Gastrocnemius medialis (tissue), 4 donors: Measurements from ENCODE around the gene EDC3. TPM values are rescaled to one million over a fixed set of nuclear protein-coding genes. Genes with fewer than 3 reads are reported as not detected.
A peak's percentile ranks its signal among the peaks of the same experiment; 100 is the strongest.

Experiments used
- ATAC-seq, 2 donors: fragments of 150-250 bp; one replicate each; pipeline ENCODE4 v1.9.1; 2016
- DNase-seq, 2 donors: peaks; one replicate each; pipeline ENCODE4 v3.0.0-alpha.2; 2019
- H3K27ac ChIP-seq, 4 donors: fragments of 200-600 bp; sonication (generic); 1 replicate in 1 of 4; 2 replicates in 3 of 4; pipeline ENCODE4 v1.5.1; 2016 to 2018; ENCODE audit warnings: mild to moderate bottlenecking in 2 of 4, moderate library complexity in 1 of 4
- H3K27me3 ChIP-seq, 3 donors: fragments of 200-600 bp; sonication (generic) in 2 of 3; 1 replicate in 1 of 3; 2 replicates in 2 of 3; pipeline versions ENCODE4 v1.5.1 to v1.6.0; 2016 to 2019; ENCODE audit warnings: mild to moderate bottlenecking in 1 of 3, moderate library complexity in 1 of 3
- H3K36me3 ChIP-seq, 2 donors: fragments of 200-600 bp; sonication (generic) in 1 of 2; one replicate each; pipeline ENCODE4 v1.5.1; 2017 to 2018
- H3K4me1 ChIP-seq, 2 donors: fragments of 200-600 bp; sonication (generic) in 1 of 2; one replicate each; pipeline ENCODE4 v1.5.1; 2016 to 2017; ENCODE audit warnings: mild to moderate bottlenecking in 2 of 2
- H3K4me3 ChIP-seq, 4 donors: fragments of 200-600 bp; sonication (generic) in 3 of 4; 1 replicate in 1 of 4; 2 replicates in 3 of 4; pipeline ENCODE4 v1.5.1; 2016 to 2019; ENCODE audit warnings: mild to moderate bottlenecking in 2 of 4
- H3K9me3 ChIP-seq, 3 donors: fragments of 200-600 bp; sonication (generic) in 2 of 3; 1 replicate in 1 of 3; 2 replicates in 2 of 3; pipeline ENCODE4 v1.5.1; 2016 to 2019
- POLR2A ChIP-seq, 2 donors: fragments of 450-650 bp; IDR thresholded peaks; one replicate each; pipeline ENCODE4 v1.6.1; 2017; ENCODE audit warnings: antibody characterized with exemption in 2 of 2, mild to moderate bottlenecking in 2 of 2, moderate library complexity in 2 of 2
- in situ Hi-C, 4 donors: fragments of 200-750 bp; cut with MboI; loops; one replicate each; pipeline versions ENCODE4 v1.15.0 to v1.8.0; 2017; ENCODE audit warnings: low sequenced_read_pairs in 4 of 4
- intact Hi-C: fragments of 100-400 bp; cut with DNase I; formaldehyde crosslinking; loops from one replicate; pipeline ENCODE4 v1.15.1; 2023; ENCODE audit warnings: low total_unique reads
- total RNA-seq, 4 donors: library from RNA; depleted of rRNA; stranded (reverse); fragments of >200 nt; gene quantifications; one replicate each; pipeline versions ENCODE4 v1.1.0 to v1.2.3, GENCODE V29; 2016
- TF ChIP-seq, protein P1 (sequence below), 5 experiments: fragments of 450-650 bp in 3 of 5; fragments of 200-600 bp in 2 of 5; sonication (generic) in 2 of 5; IDR thresholded peaks in 4 of 5; conservative IDR thresholded peaks in 1 of 5; 1 replicate in 4 of 5; 2 replicates in 1 of 5; pipeline ENCODE4 v1.5.1; 2016 to 2019; ENCODE audit warnings: antibody characterized with exemption in 5 of 5, mild to moderate bottlenecking in 3 of 5, moderate library complexity in 3 of 5

EDC3 gene
- total RNA-seq, 4 donors from 2014 or later = 7.9 to 19.4 (median 11.6) TPM

GRCh38 chr15:74648051-74648842, 47.6 kb downstream of the EDC3 start:
- H3K27me3 ChIP-seq = no peaks in the 10 kb centered on the region
- in situ Hi-C loops = loop anchor here in 3 of 4 donors (25.0 kb wide), 1 partner anchor 289 kb away; the partner anchor contains the start of gene COX5A (in 3 of the 3)
- no peak overlapping the region for H3K27ac ChIP-seq
- ATAC-seq (no peak), DNase-seq (no peak)
- no peaks in the 10 kb centered on the region for H3K9me3 ChIP-seq
- H3K4me1 ChIP-seq = peaks cover 49 to 60% of the 10 kb centered on the region in 2 donors
- H3K4me3 ChIP-seq = no peak overlapping the region
- TF ChIP-seq, protein P1, sequence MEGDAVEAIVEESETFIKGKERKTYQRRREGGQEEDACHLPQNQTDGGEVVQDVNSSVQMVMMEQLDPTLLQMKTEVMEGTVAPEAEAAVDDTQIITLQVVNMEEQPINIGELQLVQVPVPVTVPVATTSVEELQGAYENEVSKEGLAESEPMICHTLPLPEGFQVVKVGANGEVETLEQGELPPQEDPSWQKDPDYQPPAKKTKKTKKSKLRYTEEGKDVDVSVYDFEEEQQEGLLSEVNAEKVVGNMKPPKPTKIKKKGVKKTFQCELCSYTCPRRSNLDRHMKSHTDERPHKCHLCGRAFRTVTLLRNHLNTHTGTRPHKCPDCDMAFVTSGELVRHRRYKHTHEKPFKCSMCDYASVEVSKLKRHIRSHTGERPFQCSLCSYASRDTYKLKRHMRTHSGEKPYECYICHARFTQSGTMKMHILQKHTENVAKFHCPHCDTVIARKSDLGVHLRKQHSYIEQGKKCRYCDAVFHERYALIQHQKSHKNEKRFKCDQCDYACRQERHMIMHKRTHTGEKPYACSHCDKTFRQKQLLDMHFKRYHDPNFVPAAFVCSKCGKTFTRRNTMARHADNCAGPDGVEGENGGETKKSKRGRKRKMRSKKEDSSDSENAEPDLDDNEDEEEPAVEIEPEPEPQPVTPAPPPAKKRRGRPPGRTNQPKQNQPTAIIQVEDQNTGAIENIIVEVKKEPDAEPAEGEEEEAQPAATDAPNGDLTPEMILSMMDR (IDR thresholded peaks at IDR 0.05 in 4 of 5, conservative IDR thresholded peaks at IDR 0.05 in 1 of 5) = no peak
- no peak for TF ChIP-seq POLR2A (IDR thresholded peaks at IDR 0.05)
- intact Hi-C loops = no loop called here
- no peaks in the 10 kb centered on the region for H3K36me3 ChIP-seq

- TF ChIP-seq, protein P1 (IDR thresholded peaks at IDR 0.05 in 4 of 5, conservative IDR thresholded peaks at IDR 0.05 in 1 of 5) = no peak
- no peak for TF ChIP-seq POLR2A (IDR thresholded peaks at IDR 0.05)
- intact Hi-C loops = no loop called here
- Histone ChIP-seq H3K27me3 (no peaks in the 10 kb centered on the region), H3K4me1 (peaks cover 56 to 65% of the 10 kb centered on the region in 2 donors), H3K4me3 (no peak overlapping the region), H3K9me3 (no peaks in the 10 kb centered on the region), H3K27ac (no peak overlapping the region), H3K36me3 (no peaks in the 10 kb centered on the region)
- DNase-seq = no peak
- in situ Hi-C loops = loop anchor here in 3 of 4 donors (25.0 kb wide), 1 partner anchor 291 kb away; the partner anchor contains the start of gene COX5A (in 3 of the 3)
- no peak for ATAC-seq
Observed at GRCh38 chr15:74646480-74646879, 49.3 kb downstream of the EDC3 start.

GRCh38 chr15:74643665-74644204, 52.1 kb downstream of the EDC3 start:
- ATAC-seq (no peak), DNase-seq (no peak)
- H3K4me1 ChIP-seq = peaks cover 46 to 61% of the 10 kb centered on the region in 2 donors
- no peak for TF ChIP-seq POLR2A (IDR thresholded peaks at IDR 0.05)
- TF ChIP-seq, protein P1 (IDR thresholded peaks at IDR 0.05 in 4 of 5, conservative IDR thresholded peaks at IDR 0.05 in 1 of 5) = no peak
- no peak overlapping the region for H3K4me3 ChIP-seq
- H3K9me3 ChIP-seq = no peaks in the 10 kb centered on the region
- intact Hi-C loops (no loop called here), in situ Hi-C loops (loop anchor here in 3 of 4 donors (25.0 kb wide), 1 partner anchor 294 kb away; the partner anchor contains the start of gene COX5A (in 3 of the 3))
- peak overlapping the region; percentile 35 to 79 (median 44) for H3K27ac ChIP-seq
- no peaks in the 10 kb centered on the region for H3K27me3 ChIP-seq
- peaks cover 0 to 17% of the 10 kb centered on the region in 2 donors for H3K36me3 ChIP-seq

DNA sequence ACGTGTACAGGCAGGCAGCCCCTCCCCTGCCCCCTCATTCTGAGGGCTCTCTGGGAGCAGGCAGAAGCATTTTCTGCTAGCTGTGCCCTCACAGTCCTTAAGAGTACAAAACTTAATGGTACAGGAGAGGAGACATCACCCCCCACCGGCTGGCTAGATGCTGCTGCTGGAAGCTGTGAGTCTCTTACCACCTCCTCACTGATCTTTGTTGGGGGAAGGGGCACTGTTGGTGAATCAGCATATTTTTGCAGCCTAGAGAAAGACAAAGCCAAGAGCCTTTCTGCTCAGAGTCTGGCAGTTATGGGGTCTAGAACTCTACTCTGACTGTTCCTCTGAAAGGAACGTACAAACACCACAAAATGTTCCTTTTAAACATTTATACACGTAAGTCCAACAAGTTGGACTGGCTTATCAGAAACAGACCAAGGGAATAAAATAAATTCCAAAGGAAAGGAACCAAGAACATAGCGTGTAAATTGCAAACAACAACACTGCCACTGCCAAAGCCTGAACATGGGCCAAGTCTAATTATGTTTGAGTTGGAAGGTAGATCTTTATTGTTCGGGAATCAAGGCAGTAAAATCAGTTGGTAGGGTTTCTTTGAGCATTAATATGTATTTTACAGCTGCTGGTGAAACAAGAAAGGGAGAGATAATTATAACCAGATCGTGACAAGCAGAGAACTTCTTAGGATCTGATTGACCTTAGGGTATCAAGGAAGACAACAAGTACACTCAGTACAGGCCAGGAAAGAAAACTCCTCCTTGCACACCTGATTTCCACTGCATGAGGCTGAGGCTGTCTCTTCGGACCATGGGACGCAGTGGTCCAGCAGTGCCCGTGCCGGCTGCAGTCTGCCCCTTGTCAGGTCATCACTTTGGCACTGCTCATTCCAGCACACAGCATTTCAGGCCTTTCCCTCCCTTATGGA, 52.8 kb downstream of the EDC3 start:
- intact Hi-C loops = no loop called here
- in situ Hi-C loops = loop anchor here in 3 of 4 donors (25.0 kb wide), 1 partner anchor 294 kb away; the partner anchor contains the start of gene COX5A (in 3 of the 3)
- ATAC-seq = peak in 1 of 2 donors; percentile 72
- no peaks in the 10 kb centered on the region for H3K9me3 ChIP-seq
- peak overlapping the region; percentile 35 to 79 (median 44) for H3K27ac ChIP-seq
- H3K4me3 ChIP-seq = peak overlapping the region in 1 of 4 donors; percentile 6
- no peaks in the 10 kb centered on the region for H3K27me3 ChIP-seq
- TF ChIP-seq, protein P1 (IDR thresholded peaks at IDR 0.05 in 4 of 5, conservative IDR thresholded peaks at IDR 0.05 in 1 of 5) = no peak
- no peak for TF ChIP-seq POLR2A (IDR thresholded peaks at IDR 0.05)
- no peak for DNase-seq
- H3K36me3 ChIP-seq = peaks cover 0 to 17% of the 10 kb centered on the region in 2 donors
- peaks cover 45 to 61% of the 10 kb centered on the region in 2 donors for H3K4me1 ChIP-seq
